Measurements from ENCODE around the gene RUNDC3A. TPM values are rescaled to one million over a fixed set of nuclear protein-coding genes. Genes with fewer than 3 reads are reported as not detected.

The RUNDC3A gene
- total RNA-seq, 2 experiments from 2014 or later, result 0.17 TPM; not detected in 1

DNA sequence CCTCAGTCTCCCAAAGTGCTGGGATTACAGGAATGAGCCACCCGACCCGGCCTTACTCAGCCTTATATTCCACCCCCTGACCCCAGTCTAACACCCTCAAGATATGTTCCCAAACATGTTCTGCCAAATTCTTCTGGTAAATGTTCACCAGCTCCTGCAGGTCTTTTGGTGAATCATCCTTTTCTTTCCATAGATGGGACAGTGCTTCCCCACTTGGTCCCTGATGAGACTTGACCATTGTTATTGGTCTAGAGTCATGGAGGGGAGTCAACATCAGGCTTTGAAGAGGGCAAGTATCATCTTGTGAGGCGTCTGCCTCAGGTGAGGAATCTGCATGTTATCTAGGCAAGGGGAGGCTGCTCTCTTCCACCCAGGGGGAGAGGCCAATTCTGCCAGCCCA, 10.4 kb upstream of the RUNDC3A start:
- no peaks in the 10 kb centered on the region for H3K36me3 Mint-ChIP-seq (ENCODE audit: low read depth)
- no peak overlapping the region for H3K27ac Mint-ChIP-seq
- H3K27me3 Mint-ChIP-seq (ENCODE audit: low read depth), result no peaks in the 10 kb centered on the region
- no peaks in the 10 kb centered on the region for H3K4me1 Mint-ChIP-seq (ENCODE audit: low read depth)
- no peaks in the 10 kb centered on the region for H3K9me3 Mint-ChIP-seq
- CTCF ChIA-PET, result no interaction called here
- intact Hi-C loops (cut with micrococcal nuclease), result no loop called here
- H3K4me3 Mint-ChIP-seq, result no peak overlapping the region
- DNase-seq, result no peak

DNA sequence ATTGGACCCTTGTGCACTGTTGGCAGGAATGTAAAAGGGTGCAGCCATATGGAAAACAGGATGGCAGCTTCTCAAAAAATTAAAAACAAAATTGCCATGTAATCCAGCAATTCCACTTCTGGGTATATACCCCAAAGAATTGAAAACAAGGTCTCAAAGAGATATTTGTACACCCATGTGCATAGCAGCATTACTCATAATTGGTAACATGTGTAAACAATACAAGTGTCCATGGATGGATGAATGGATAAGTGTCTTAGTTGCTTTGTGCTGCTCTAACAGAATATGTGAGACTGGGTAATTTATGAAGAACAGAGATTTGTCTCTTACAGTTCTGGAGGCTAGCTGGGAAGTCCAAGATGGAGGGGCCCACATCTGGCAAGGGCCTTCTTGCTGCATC, 3.8 kb upstream of the RUNDC3A start:
- H3K9me3 Mint-ChIP-seq, result no peaks in the 10 kb centered on the region
- H3K27ac Mint-ChIP-seq, result no peak overlapping the region
- CTCF ChIA-PET, result no interaction called here
- H3K36me3 Mint-ChIP-seq (ENCODE audit: low read depth), result no peaks in the 10 kb centered on the region
- peaks cover 12% of the 10 kb centered on the region for H3K27me3 Mint-ChIP-seq (ENCODE audit: low read depth)
- intact Hi-C loops (cut with micrococcal nuclease), result no loop called here
- no peak overlapping the region for H3K4me3 Mint-ChIP-seq
- H3K4me1 Mint-ChIP-seq (ENCODE audit: low read depth), result peaks cover 14% of the 10 kb centered on the region
- DNase-seq, result no peak

DNA sequence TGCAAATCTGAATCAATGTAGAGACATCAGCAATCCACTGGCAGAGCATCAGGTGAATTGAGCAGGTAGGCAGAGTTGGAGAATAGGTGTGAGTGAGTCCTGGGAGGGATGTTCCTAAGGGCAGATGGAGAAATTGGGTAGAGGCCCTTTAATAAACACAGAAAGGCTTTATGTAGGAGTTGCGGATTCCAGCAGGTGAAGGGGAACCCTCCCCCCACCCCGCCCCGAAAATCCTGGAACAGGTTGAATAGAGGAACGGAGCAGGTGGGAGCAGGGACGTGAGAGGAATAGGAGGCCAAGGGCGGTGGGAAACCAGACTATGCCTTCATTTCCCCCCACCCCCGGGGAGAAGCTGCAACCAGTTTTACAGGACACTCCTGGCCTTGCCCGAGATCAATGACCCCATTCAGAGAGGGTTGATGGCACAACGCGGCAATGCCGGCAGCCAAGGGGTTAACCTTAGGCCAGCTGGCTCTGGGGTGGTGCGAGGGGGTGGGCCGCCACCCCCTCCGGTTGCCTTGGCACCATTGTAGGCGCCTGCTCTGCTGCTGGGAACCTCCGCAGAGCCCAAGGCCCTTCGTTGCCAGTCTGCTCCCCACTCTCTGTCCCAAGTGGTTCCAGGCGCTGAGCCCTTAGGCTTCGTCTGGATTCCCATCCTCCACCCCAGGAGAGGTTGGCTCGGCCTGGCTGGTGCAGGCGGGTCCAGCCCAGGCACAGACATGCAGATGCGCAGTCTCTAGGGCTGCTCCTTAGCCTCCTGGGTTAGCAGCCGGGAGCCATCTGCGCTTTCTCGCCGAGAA, 814 bp upstream of the RUNDC3A start:
- Mint-ChIP-seq H3K4me3 (peak overlapping the region; percentile 15), H3K9me3 (no peaks in the 10 kb centered on the region), H3K27me3 (ENCODE audit: low read depth) (peaks cover 17% of the 10 kb centered on the region), H3K27ac (no peak overlapping the region), H3K36me3 (ENCODE audit: low read depth) (no peaks in the 10 kb centered on the region), H3K4me1 (ENCODE audit: low read depth) (peaks cover 19% of the 10 kb centered on the region)
- CTCF ChIA-PET, result interaction anchor here (2.5 kb wide), 1 partner anchor 98 kb away, joined by 7 read pairs; no protein-coding TSS in a partner anchor
- intact Hi-C loops (cut with micrococcal nuclease), result no loop called here
- no peak for DNase-seq

DNA sequence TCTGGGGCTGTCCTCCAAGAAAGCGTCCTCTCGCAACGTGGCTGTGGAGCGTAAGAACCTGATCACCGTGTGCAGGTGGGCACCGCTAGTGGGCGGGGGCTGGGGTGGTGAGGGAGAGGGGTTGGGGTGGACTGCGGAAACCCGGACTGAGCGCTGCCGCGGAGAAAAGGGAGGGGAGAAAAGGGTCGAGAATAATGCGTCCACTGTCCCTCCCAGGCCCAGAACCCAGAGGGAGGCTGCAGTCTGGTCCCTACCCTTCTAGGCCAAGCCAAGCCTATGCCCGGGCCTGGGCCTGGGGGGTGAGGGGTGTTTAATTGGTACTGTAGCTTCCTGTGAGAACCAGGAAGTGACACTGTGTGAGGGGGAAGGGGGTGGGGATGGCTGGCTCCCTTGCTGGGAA, 464 bp downstream of the RUNDC3A start:
- no peak for DNase-seq
- Mint-ChIP-seq H3K36me3 (ENCODE audit: low read depth) (no peaks in the 10 kb centered on the region), H3K9me3 (no peaks in the 10 kb centered on the region), H3K27me3 (ENCODE audit: low read depth) (peaks cover 20% of the 10 kb centered on the region), H3K4me3 (peak overlapping the region; percentile 21), H3K27ac (no peak overlapping the region), H3K4me1 (ENCODE audit: low read depth) (peaks cover 19% of the 10 kb centered on the region)
- intact Hi-C loops (cut with micrococcal nuclease), result no loop called here
- CTCF ChIA-PET, result interaction anchor here (0.9 to 2.5 kb wide), 3 partner anchors 22 to 99 kb away, joined by 3 to 7 read pairs (median 4); no protein-coding TSS in a partner anchor

DNA sequence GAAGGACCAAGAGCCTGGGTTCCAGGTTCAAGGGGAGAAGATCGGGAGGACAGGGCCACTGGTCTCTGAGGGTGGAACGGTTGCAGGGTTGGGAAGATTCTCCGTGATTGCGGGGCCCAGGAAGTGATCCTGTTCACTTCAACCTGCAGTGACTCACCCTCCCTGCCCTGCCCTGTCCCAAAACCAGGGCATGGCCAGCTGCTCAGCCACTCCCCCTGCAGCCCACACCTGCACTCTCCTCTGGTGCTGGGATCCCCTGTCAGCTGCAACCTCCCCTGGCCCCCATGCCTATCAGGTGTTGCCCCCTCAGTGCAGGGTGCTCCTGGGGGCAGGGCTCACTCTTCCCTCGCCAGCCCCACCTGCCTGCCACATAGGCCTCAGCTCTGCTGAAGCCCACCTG, 1.1 kb downstream of the RUNDC3A start:
- intact Hi-C loops (cut with micrococcal nuclease), result no loop called here

DNA sequence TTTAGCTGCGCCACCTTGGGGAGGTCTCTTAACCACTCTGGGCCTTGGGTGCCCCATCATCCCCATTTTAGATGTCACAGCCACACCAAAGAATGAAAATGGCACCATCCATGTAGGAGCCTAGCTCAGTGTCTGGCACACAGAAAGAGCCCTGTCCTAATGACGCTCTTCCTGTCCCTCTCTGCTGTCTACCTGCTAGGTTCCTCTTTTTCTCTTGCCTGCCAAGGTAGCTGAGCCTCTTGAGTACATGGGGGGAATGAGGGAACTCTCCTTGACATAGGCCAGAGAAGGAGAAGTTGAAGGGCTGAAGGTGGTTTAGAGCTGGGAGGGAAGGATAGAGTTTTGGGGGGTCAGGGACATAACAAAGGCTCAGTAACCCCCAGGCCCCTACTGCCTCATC, 1.8 kb downstream of the RUNDC3A start:
- CTCF ChIA-PET, result interaction anchor here (2.5 kb wide), 1 partner anchor 100 kb away, joined by 7 read pairs; no protein-coding TSS in a partner anchor
- Mint-ChIP-seq H3K4me1 (ENCODE audit: low read depth) (peaks cover 19% of the 10 kb centered on the region), H3K36me3 (ENCODE audit: low read depth) (no peaks in the 10 kb centered on the region), H3K27ac (no peak overlapping the region), H3K9me3 (no peaks in the 10 kb centered on the region), H3K27me3 (ENCODE audit: low read depth) (peaks cover 24% of the 10 kb centered on the region), H3K4me3 (peak overlapping the region; percentile 6)
- no peak for DNase-seq
- intact Hi-C loops (cut with micrococcal nuclease), result no loop called here

More for the DNA sequence above, 1.1 kb downstream of the RUNDC3A start:
- no peak for DNase-seq
- Mint-ChIP-seq H3K4me3 (peak overlapping the region; percentile 14), H3K36me3 (ENCODE audit: low read depth) (no peaks in the 10 kb centered on the region), H3K4me1 (ENCODE audit: low read depth) (peaks cover 19% of the 10 kb centered on the region), H3K9me3 (no peaks in the 10 kb centered on the region), H3K27me3 (ENCODE audit: low read depth) (peaks cover 26% of the 10 kb centered on the region), H3K27ac (no peak overlapping the region)
- CTCF ChIA-PET, result interaction anchor here (1.3 to 2.5 kb wide), 2 partner anchors 36 to 99 kb away, joined by 4 to 7 read pairs; no protein-coding TSS in a partner anchor

DNA sequence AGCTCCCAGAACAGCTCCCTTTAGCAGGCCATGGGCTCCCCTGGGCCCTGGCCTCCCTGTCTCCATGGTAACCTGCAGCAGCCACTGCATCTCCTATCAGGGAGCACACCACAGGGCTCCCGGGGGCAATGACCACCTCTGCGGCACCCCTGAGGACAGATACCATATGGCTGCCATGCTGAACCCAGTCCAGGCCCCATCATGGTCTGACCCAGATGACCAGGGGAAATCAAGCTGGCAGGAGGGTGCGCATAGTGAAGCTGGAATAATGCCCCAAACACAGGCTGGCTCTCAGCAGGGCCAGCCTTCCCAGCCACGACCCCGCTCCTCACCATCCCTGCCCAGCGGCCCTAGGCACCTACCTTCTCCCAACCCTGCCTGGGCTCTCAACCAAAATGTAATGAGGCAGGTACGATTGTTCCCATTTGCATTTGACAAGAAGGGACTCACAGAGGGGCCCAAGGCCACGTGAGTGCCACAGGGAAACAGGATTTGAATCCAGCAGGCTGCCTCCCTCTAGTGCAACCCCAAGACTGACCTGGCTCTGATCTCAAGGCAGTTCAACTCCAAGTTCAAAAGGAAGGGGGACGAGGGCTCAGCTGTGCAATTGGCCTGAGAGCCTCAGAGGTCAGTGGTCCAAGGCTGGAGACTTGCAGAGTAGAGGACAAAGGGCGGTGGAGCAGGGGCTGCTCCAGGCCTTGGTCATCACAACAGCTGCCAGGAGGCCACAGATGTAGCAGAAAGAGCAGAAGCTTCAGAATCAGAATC, 2.4 kb downstream of the RUNDC3A start:
- Mint-ChIP-seq H3K27ac (no peak overlapping the region), H3K9me3 (no peaks in the 10 kb centered on the region), H3K4me1 (ENCODE audit: low read depth) (peaks cover 23% of the 10 kb centered on the region), H3K4me3 (no peak overlapping the region), H3K36me3 (ENCODE audit: low read depth) (no peaks in the 10 kb centered on the region), H3K27me3 (ENCODE audit: low read depth) (peaks cover 29% of the 10 kb centered on the region)
- intact Hi-C loops (cut with micrococcal nuclease), result no loop called here
- CTCF ChIA-PET, result interaction anchor here (2.5 kb wide), 1 partner anchor 101 kb away, joined by 7 read pairs; no protein-coding TSS in a partner anchor
- no peak for DNase-seq

DNA sequence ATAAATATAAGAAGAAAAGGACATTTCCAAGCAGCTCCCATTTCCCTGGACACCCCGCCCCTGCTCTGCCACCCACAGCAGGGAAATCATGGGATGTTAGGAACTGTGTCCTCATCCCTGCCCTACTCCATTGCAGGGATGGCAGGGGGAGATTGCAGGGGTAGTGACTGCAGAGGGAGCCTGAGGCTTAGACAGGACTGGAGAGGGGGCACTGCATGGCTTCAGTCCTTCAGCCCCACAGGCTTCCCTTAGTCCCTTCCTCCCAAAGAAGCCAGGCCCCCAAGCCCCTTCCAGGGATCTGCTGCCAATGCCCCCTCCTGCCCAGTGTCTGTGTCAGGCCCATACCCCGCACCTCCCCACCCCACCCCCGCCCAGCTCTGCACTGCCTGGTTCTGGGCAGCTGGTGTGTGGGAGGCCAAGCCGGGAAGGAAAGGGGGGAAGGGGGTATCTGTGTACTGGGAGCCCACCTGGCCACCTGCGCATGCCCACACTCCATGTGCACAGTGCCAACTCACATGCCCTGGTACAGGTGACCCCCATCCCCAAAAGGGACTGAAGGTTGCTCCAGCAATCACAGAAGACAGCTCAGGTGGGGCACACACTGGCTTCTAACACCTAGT, 3.3 kb downstream of the RUNDC3A start:
- H3K4me3 Mint-ChIP-seq, result no peak overlapping the region
- no peaks in the 10 kb centered on the region for H3K9me3 Mint-ChIP-seq
- no peak overlapping the region for H3K27ac Mint-ChIP-seq
- intact Hi-C loops (cut with micrococcal nuclease), result no loop called here
- no peaks in the 10 kb centered on the region for H3K36me3 Mint-ChIP-seq (ENCODE audit: low read depth)
- CTCF ChIA-PET, result no interaction called here
- peaks cover 29% of the 10 kb centered on the region for H3K4me1 Mint-ChIP-seq (ENCODE audit: low read depth)
- no peak for DNase-seq
- H3K27me3 Mint-ChIP-seq (ENCODE audit: low read depth), result peaks cover 32% of the 10 kb centered on the region

DNA sequence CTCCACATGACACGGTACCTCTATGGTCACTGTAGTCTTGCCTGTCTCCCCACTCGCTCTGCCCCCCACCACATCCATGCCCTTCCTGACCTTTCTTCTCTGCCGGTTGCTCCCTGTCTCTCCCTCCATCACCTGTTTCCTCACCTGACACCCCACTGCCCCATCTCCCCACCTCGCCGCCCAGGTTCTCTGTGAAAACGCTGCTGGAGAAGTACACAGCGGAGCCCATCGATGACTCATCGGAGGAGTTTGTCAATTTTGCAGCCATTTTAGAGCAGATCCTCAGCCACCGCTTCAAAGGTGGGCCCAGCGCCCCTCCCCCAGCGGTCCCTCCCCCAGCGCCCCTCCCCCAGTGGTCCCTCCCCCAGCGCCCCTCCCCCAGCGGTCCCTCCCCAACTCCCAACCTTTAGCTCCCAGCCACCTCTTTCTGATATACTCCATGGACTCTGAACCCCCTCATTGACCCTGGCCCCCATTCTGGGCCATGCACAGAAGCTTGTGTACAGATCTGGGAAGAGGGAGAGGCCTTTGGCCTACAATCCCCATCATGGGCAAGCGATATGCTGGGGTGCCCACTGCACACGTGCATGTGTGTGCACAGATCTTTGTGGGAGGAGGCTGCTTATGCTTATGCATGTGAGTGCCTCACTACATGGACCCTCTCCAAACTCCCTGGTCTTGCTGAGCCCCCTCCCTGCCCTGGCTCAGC, 4.1 kb downstream of the RUNDC3A start:
- CTCF ChIA-PET, result interaction anchor here (1.2 kb wide), 1 partner anchor 103 kb away, joined by 5 read pairs; no protein-coding TSS in a partner anchor
- Mint-ChIP-seq H3K27me3 (ENCODE audit: low read depth) (peaks cover 32% of the 10 kb centered on the region), H3K4me1 (ENCODE audit: low read depth) (peaks cover 25% of the 10 kb centered on the region), H3K36me3 (ENCODE audit: low read depth) (no peaks in the 10 kb centered on the region), H3K9me3 (no peaks in the 10 kb centered on the region), H3K27ac (no peak overlapping the region), H3K4me3 (no peak overlapping the region)
- intact Hi-C loops (cut with micrococcal nuclease), result no loop called here
- no peak for DNase-seq

DNA sequence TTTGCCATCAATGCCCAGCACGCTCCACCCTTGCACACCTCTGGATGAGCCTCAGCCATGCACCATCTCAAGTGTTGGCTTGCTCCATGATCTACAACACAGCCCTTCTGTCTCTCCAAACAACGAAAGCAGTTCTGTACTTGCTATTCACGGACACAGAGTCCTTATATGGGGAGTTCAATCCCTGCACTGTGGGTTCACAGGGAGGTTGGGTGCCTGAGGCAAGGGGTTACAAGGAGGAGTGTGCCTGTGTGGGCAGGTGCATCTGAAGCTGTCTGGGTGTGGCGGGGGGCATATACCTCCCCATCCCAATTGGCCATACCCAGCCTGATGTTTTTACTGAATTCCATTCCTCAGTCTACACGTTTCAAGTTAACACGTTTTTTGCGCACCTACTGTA, 5.6 kb downstream of the RUNDC3A start:
- intact Hi-C loops (cut with micrococcal nuclease), result no loop called here
- Mint-ChIP-seq H3K27ac (no peak overlapping the region), H3K4me1 (ENCODE audit: low read depth) (peaks cover 20% of the 10 kb centered on the region), H3K9me3 (no peaks in the 10 kb centered on the region), H3K4me3 (no peak overlapping the region), H3K36me3 (ENCODE audit: low read depth) (no peaks in the 10 kb centered on the region), H3K27me3 (ENCODE audit: low read depth) (peaks cover 34% of the 10 kb centered on the region)
- CTCF ChIA-PET, result interaction anchor here (1.2 kb wide), 1 partner anchor 104 kb away, joined by 5 read pairs; no protein-coding TSS in a partner anchor
- no peak for DNase-seq

DNA sequence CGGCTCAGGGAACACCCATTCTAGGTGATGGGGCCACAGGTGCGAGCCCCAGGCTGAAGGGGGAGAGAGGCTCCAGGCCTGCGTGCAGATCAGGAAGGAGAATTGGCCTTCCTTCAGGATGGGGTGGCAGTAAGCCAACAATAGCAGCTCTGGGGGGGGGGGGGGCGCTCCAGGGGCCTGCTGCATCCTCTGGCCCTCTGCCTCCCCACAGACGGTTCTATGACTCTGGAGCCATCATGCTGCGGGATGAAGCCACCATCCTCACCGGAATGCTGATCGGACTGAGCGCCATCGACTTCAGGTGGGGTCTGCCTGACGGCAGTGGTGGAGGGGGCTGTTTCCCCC, 6.1 kb downstream of the RUNDC3A start:
- Mint-ChIP-seq H3K27ac (no peak overlapping the region), H3K36me3 (ENCODE audit: low read depth) (peaks cover 4% of the 10 kb centered on the region), H3K27me3 (ENCODE audit: low read depth) (peaks cover 34% of the 10 kb centered on the region), H3K9me3 (no peaks in the 10 kb centered on the region), H3K4me1 (ENCODE audit: low read depth) (peaks cover 17% of the 10 kb centered on the region), H3K4me3 (peak overlapping the region; percentile 65)
- CTCF ChIA-PET, result no interaction called here
- no peak for DNase-seq
- intact Hi-C loops (cut with micrococcal nuclease), result no loop called here
